Activated T-helper 17 cell treated with anti-CD3 and anti-CD28 coated beads, Interleukin-2, amount 50 U/mL, for 72 hours (primary cell): ENCODE measurements around the gene ADAMTSL2. TPM values are rescaled to one million over a fixed set of nuclear protein-coding genes. Genes with fewer than 3 reads are reported as not detected.

ENCODE experiments used
- ATAC-seq: fragments of 150-1000 bp; cut with Tn5 transposase; replicated peaks from 2 replicates; pipeline ENCODE4 v1.10.0; 2021; ENCODE audit warnings: mild to moderate bottlenecking, moderate library complexity
- H3K27ac Mint-ChIP-seq: one replicate; pipeline ENCODE4 v1.8.0; 2022; ENCODE audit warnings: mixed read lengths
- H3K27me3 Mint-ChIP-seq: one replicate; pipeline ENCODE4 v1.8.0; 2022; ENCODE audit warnings: mixed read lengths
- H3K36me3 Mint-ChIP-seq: one replicate; pipeline ENCODE4 v1.8.0; 2022; ENCODE audit warnings: low read depth, mild to moderate bottlenecking, mixed read lengths
- H3K4me1 Mint-ChIP-seq: one replicate; pipeline ENCODE4 v1.8.0; 2022; ENCODE audit warnings: mixed read lengths
- H3K4me3 Mint-ChIP-seq: one replicate; pipeline ENCODE4 v1.8.0; 2022; ENCODE audit warnings: mild to moderate bottlenecking, mixed read lengths
- H3K9me3 Mint-ChIP-seq: one replicate; pipeline ENCODE4 v1.8.0; 2022; ENCODE audit warnings: mixed read lengths
- total RNA-seq, 2 donors: library from RNA; stranded (reverse); gene quantifications; one replicate each; pipeline ENCODE4 v1.2.3, GENCODE V29; 2022

The ADAMTSL2 gene
- total RNA-seq, 2 donors from 2014 or later: not detected

DNA sequence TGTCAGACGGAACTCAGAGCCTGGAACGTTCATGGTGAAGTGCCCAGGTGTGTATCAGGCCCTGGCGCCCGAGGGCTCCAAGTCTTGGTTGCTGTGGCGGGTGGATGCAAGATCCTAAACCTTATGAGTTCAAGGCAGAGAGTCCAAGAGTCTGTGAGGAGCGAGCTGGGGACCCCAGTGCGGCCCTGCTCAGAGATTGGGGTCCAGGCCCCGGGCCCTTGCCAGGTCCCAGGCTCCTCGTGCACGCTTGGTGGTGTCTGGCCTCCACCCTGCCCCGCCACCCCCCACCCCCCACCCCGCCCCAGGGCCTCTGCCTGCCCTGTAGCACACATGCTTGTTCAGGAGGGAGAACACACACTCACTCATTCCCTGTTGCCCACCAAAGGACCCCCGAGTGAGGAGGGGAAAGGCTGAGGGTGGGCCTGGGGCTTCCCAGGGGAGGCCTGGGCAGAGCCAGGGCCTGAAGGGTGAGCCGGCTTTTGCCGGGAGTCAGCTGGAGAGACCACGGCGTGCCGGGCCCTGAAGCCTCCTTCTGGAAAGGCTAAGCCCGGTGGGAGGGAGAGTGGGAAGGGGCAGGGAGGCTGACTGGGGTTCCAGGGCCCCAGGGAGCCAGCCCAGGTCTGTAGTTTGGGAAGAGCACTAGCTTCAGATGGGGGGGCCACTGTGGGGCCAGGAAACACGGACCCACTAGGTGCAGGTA lies 37.5 kb downstream of the ADAMTSL2 start:
- H3K27me3 Mint-ChIP-seq: peaks cover 13% of the 10 kb centered on the region
- H3K36me3 Mint-ChIP-seq: no peaks in the 10 kb centered on the region
- no peaks in the 10 kb centered on the region for H3K9me3 Mint-ChIP-seq
- H3K4me3 Mint-ChIP-seq: no peak overlapping the region
- ATAC-seq: no peak
- H3K4me1 Mint-ChIP-seq: no peaks in the 10 kb centered on the region
- H3K27ac Mint-ChIP-seq: no peak overlapping the region

- peaks cover 16% of the 10 kb centered on the region for H3K27me3 Mint-ChIP-seq
- ATAC-seq: no peak
- no peak overlapping the region for H3K4me3 Mint-ChIP-seq
- no peaks in the 10 kb centered on the region for H3K36me3 Mint-ChIP-seq
- H3K9me3 Mint-ChIP-seq: no peaks in the 10 kb centered on the region
- H3K4me1 Mint-ChIP-seq: no peaks in the 10 kb centered on the region
- no peak overlapping the region for H3K27ac Mint-ChIP-seq
These were observed 38.4 kb downstream of the ADAMTSL2 start for GRCh38 chr9:133572821-133573361.

- no peaks in the 10 kb centered on the region for H3K4me1 Mint-ChIP-seq
- no peak overlapping the region for H3K27ac Mint-ChIP-seq
- no peaks in the 10 kb centered on the region for H3K36me3 Mint-ChIP-seq
- H3K27me3 Mint-ChIP-seq: peaks cover 22% of the 10 kb centered on the region
- no peak overlapping the region for H3K4me3 Mint-ChIP-seq
- ATAC-seq: no peak
- no peaks in the 10 kb centered on the region for H3K9me3 Mint-ChIP-seq
These were observed 39.4 kb downstream of the ADAMTSL2 start for GRCh38 chr9:133573791-133574515.

DNA sequence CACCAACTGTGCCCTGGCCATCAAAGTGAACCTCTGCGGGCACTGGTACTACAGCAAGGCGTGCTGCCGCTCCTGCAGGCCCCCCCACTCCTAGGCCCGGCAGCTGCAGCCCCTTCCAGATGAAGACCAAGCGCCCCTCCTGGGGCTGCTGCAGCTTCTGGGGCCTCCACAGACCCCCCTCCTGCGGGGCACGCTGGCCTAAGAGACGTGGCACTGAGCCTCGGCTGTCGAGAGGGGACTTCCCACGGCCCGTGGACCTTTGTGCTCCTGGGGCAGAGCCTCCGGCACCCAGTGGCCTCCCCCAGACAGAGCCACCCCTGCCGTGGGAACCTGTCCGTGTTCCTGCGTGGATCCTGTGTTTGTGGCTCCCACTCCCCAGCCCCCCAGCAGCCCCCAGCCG lies 40.3 kb downstream of the ADAMTSL2 start:
- Mint-ChIP-seq H3K27ac (no peak overlapping the region), H3K9me3 (no peaks in the 10 kb centered on the region), H3K4me3 (no peak overlapping the region), H3K4me1 (no peaks in the 10 kb centered on the region), H3K36me3 (no peaks in the 10 kb centered on the region), H3K27me3 (peaks cover 22% of the 10 kb centered on the region)
- ATAC-seq: no peak

- Mint-ChIP-seq H3K36me3 (no peaks in the 10 kb centered on the region), H3K4me3 (no peak overlapping the region), H3K9me3 (no peaks in the 10 kb centered on the region), H3K27ac (no peak overlapping the region), H3K4me1 (no peaks in the 10 kb centered on the region), H3K27me3 (peaks cover 23% of the 10 kb centered on the region)
- no peak for ATAC-seq
These were observed 40.9 kb downstream of the ADAMTSL2 start for GRCh38 chr9:133575186-133576030.

DNA sequence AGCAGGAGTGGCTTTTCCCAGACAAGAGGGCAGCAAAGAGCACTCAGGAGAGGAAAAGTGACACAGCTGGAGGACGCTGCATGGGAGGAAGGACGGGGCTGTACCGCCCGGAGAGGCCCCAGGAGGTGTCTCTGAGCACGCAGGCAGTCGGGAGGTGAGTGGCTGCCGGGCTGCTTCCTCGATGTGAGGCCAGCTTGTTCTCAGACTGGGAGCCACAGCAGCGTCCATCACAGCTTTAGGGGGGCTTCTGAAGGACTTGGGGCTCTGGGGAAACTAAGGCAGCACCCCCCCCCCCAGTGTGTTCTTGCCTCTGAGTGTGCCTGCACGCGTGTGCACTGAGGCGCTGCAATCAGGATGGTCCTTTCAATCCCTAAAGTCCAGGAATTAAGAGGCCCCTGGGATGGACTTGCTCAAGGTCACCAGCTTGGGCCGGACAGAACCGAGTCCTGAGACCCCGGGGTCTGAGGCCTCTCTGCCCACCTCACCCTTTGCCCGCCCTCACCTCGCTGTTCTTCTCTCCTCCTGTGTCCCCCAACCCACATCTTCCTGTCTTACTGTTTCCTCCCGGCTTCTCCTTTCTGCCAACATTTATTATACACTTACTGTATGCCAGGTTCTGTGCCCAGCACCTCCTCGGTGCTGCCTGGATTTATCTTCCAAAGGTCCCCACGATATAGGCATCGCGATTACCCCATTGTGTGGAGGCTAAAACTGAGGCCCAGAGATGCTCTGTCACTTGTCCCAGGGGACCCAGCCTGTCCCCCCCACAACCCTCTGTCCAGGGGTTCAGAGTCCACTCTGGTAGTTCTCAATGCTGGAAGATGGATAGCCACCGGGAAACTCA lies 41.7 kb downstream of the ADAMTSL2 start:
- peaks cover 28% of the 10 kb centered on the region for H3K27me3 Mint-ChIP-seq
- ATAC-seq: no peak
- no peaks in the 10 kb centered on the region for H3K9me3 Mint-ChIP-seq
- H3K4me1 Mint-ChIP-seq: no peaks in the 10 kb centered on the region
- no peak overlapping the region for H3K4me3 Mint-ChIP-seq
- H3K36me3 Mint-ChIP-seq: no peaks in the 10 kb centered on the region
- no peak overlapping the region for H3K27ac Mint-ChIP-seq

DNA sequence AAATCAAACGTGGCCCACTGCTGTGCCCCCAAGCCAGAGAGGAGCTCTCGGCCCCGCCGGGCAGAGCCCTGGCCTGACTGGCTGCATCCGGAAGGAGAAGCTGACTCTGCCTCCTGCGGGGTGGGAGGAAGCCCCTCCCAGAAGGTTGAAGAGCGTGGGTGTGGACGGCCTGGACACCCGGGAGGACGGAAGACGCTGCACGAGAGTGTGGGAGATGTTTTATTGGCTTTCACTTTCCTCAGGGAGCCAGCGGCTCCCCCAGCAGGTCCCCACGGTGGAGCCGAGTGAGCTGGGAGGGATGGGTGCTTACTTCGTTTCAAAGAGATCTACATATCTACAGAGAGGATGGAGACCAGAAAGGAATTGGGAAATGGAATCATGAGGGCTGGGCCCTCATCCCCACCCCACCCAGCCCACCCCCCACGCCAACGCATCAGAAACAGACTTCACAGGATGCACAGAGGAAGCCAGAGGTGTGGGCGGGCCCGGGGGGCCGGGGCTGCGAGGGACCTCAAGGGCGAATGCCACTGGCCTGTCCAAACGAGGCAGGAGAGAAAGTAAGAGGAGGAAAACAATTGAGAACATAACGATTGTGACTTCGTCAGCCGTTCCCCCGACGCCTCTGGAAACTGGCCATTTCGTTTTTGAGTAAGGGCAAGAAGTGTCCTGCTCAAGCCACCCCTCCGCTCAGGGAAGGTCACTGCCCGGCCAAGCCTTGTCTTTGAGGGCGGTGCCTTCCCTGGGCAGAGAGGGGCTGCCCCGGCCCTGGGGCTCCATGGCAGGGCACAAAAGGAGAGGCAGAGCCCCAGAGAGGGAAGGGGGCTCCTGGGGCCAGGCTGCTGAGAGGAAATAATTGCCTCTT lies 42.6 kb downstream of the ADAMTSL2 start:
- Mint-ChIP-seq H3K27me3 (peaks cover 36% of the 10 kb centered on the region), H3K36me3 (no peaks in the 10 kb centered on the region), H3K4me1 (no peaks in the 10 kb centered on the region), H3K4me3 (no peak overlapping the region), H3K9me3 (no peaks in the 10 kb centered on the region), H3K27ac (no peak overlapping the region)
- no peak for ATAC-seq

DNA sequence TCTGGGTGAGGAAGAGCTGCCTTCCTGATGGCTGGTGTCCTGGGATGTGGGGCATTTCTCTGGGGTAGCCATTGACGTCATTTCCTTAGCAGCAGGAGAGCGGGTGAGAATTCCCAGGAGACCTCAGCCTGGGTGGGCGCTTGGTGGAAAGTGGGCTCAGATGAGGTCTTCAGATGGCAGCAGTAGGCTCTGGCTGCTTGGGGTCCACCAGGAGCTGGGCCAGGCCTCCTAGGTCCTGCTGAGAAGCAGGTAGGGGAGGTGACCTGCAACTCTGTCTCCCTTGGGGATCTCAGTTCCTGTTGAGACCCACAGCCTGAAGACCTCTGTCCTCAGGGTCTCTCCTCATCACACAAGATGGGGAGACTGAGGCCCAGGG lies 43.2 kb downstream of the ADAMTSL2 start:
- no peak overlapping the region for H3K27ac Mint-ChIP-seq
- no peak for ATAC-seq
- H3K4me1 Mint-ChIP-seq: no peaks in the 10 kb centered on the region
- no peaks in the 10 kb centered on the region for H3K9me3 Mint-ChIP-seq
- H3K4me3 Mint-ChIP-seq: no peak overlapping the region
- H3K27me3 Mint-ChIP-seq: peaks cover 36% of the 10 kb centered on the region
- no peaks in the 10 kb centered on the region for H3K36me3 Mint-ChIP-seq

DNA sequence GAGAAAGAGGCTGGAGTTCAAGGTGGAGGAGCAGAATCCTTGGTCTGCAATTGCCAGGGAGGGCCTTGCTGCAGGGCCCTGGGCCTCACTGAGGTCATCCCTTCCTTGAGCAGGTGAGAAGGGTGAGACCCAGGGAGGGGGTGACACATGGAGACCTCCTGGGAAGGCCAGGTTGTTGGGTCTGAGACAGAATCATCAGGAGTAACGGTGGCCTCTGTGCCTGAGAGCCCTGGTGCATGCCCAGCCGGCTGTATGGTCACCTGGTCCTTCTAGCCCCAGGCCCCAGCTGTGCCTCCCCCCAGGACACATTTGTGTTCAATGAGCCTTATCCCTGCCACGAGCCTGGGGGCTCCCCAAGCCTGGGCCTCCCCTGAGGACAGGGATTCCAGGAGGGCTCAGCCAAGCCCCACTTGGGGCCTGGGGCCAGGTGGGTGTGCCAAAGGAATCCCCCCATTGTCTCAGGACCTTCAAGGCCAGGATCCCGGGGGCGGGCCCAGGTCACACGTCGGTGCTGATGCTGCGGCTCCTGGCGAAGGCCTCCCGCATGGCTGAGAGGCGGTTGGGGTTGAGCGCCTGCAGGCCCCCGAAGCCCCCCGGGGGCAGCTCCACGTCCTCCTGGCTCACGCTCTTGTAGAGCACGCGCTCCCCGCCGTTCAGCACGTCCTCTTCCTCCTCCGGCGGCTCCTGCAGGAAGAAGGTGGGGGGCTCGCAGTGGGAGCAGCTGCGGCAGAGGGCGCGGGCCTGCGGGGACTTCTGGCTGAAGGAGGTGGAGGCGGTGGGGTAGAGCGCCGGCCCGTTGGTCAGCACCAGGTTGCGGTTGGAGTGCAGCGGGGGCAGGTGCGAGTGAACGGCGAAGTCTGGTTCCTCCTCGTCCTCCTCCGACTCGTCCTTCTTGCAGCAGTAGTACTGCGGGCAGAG lies 44.3 kb downstream of the ADAMTSL2 start:
- H3K27me3 Mint-ChIP-seq: peaks cover 36% of the 10 kb centered on the region
- no peaks in the 10 kb centered on the region for H3K36me3 Mint-ChIP-seq
- H3K27ac Mint-ChIP-seq: no peak overlapping the region
- H3K4me3 Mint-ChIP-seq: no peak overlapping the region
- ATAC-seq: no peak
- no peaks in the 10 kb centered on the region for H3K9me3 Mint-ChIP-seq
- H3K4me1 Mint-ChIP-seq: no peaks in the 10 kb centered on the region

- no peaks in the 10 kb centered on the region for H3K9me3 Mint-ChIP-seq
- H3K36me3 Mint-ChIP-seq: no peaks in the 10 kb centered on the region
- no peak overlapping the region for H3K27ac Mint-ChIP-seq
- no peak for ATAC-seq
- H3K27me3 Mint-ChIP-seq: peaks cover 45% of the 10 kb centered on the region
- no peak overlapping the region for H3K4me3 Mint-ChIP-seq
- H3K4me1 Mint-ChIP-seq: no peaks in the 10 kb centered on the region
These were observed 45.3 kb downstream of the ADAMTSL2 start for GRCh38 chr9:133579601-133580418.

GRCh38 chr9:133580419-133580738 lies 45.9 kb downstream of the ADAMTSL2 start:
- Mint-ChIP-seq H3K9me3 (no peaks in the 10 kb centered on the region), H3K27ac (no peak overlapping the region), H3K36me3 (no peaks in the 10 kb centered on the region), H3K4me1 (no peaks in the 10 kb centered on the region), H3K4me3 (no peak overlapping the region), H3K27me3 (peaks cover 44% of the 10 kb centered on the region)
- ATAC-seq: no peak

- no peak overlapping the region for H3K4me3 Mint-ChIP-seq
- no peak overlapping the region for H3K27ac Mint-ChIP-seq
- H3K4me1 Mint-ChIP-seq: no peaks in the 10 kb centered on the region
- ATAC-seq: no peak
- peaks cover 40% of the 10 kb centered on the region for H3K27me3 Mint-ChIP-seq
- H3K9me3 Mint-ChIP-seq: no peaks in the 10 kb centered on the region
- H3K36me3 Mint-ChIP-seq: no peaks in the 10 kb centered on the region
These were observed 46.5 kb downstream of the ADAMTSL2 start for GRCh38 chr9:133581011-133581410.
